HG03457 (cell line): ENCODE results near the gene DHFR.
"Not testable (repeated sequence)": the region's sequence is repeated elsewhere in the genome, so short reads cannot be mapped to it uniquely, and the experiment has no call there.

Source experiments
- ATAC-seq: cut with Tn5 transposase; IDR thresholded peaks from one replicate; pipeline ENCODE4 v1.9.1; 2021; ENCODE audit warnings: moderate number of reproducible peaks; ENCODE audit not compliant: unreplicated experiment

The DHFR gene

GRCh38 chr5:80600943-80601693, 53.7 kb downstream of the DHFR start:
- ATAC-seq, result no peak

- no peak for ATAC-seq
Measured at GRCh38 chr5:80597500-80597899, 57.3 kb downstream of the DHFR start.

DNA sequence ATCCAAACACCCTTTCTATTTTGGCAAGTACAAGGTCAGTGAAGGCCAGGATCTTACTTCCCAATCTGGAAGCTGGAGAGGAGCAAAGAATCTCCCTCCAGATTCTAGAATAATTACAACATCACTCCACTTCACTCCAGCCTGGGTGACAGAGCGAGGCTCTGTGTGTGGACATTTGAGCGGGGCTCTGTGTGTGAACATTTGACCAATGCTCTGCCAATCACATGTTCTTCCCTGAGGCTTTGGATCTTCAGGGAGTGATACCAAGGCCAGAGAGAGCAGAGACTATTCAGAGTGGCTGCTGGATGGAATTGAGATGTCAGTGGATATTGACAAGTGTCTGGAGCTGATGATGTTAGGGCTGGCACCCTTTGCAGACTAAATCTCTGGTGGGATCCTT, 60.0 kb downstream of the DHFR start:
- ATAC-seq, result no peak

GRCh38 chr5:80592761-80593160, 62.0 kb downstream of the DHFR start:
- ATAC-seq, result no peak

DNA sequence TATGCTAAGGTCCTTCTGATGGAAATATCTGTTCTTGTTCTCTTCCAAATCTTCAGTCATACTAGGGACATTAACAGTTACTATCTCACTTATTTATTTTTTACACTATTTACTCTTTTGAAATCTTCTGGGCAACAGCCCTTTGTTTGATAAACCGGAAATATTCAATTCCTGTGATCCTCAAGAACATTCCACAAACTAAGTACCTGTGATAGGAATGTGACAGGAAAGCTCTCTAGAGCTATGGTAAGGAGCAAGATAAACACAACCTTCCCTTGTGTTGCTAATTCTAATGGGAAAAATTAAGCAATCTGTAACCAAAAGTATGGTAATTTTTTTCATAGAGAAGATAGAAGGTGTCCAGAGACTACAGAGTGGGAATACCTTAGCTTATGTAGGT, 62.7 kb downstream of the DHFR start:
- ATAC-seq, result no peak

GRCh38 chr5:80591352-80591751, 63.4 kb downstream of the DHFR start:
- ATAC-seq, result no peak

- ATAC-seq, result no peak
Measured at GRCh38 chr5:80590766-80591165, 64.0 kb downstream of the DHFR start.

DNA sequence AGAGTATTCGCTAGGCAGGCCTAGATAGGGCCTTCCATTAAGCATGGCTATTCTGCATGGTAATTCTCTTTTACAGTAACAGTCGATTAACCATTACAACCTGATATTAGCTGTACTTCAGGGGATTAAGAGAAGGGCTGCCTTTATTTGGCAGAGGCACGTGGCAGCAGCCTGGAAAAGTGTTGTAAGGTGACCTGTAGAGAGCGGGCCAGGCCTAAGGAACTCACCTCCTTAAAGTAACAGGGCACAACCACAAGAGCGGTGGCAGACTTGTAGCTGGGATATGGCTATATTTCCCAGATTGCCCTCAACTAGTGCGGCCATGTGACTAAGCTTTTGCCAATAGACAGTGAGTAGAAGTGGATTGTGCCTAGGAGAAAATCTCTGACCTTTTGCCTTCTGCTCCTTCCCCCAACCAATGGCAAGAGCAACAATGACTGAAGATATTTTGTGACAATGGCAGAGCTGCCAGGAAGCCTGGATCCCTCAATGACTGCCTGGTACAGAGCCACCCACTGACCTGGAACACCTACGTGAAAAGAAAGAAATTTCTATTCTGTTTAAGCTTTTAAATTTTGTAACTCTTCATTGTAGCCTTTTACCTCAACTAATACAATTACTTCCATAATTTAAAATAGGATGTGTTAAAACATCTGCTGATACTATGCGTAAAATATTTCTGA, 65.8 kb downstream of the DHFR start:
- ATAC-seq, result no peak

DNA sequence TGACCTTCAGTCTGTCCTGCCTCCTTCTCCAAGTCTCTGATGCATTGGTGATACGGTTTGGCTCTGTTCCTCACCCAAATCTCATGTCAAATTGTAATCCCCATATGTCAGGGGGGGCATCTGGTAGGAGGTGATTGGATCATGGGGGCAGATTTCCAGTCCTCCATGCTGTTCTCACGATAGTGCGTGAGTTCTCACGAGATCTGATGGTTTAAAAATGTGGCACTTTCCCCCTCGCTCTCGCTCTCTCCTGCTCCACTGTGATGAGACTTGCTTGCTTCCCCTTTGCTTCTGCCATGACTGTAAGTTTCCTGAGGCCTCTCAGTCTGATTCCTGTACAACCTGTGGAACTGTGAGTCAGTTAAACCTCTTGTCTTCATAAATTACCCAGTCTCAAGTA, 70.0 kb downstream of the DHFR start:
- no peak for ATAC-seq

GRCh38 chr5:80580291-80580690, 74.5 kb downstream of the DHFR start:
- ATAC-seq, result not testable (repeated sequence)

- no peak for ATAC-seq
Measured at GRCh38 chr5:80579050-80579449, 75.7 kb downstream of the DHFR start.

- ATAC-seq, result no peak
Measured at GRCh38 chr5:80577707-80578106, 77.1 kb downstream of the DHFR start.

GRCh38 chr5:80576383-80576782, 78.4 kb downstream of the DHFR start:
- no peak for ATAC-seq
